HG03460 (cell line): ENCODE results near the gene FAN1.

Experiments
- ATAC-seq: cut with Tn5 transposase; IDR thresholded peaks from one replicate; pipeline ENCODE4 v1.9.1; 2021; ENCODE audit not compliant: unreplicated experiment

Gene FAN1

DNA sequence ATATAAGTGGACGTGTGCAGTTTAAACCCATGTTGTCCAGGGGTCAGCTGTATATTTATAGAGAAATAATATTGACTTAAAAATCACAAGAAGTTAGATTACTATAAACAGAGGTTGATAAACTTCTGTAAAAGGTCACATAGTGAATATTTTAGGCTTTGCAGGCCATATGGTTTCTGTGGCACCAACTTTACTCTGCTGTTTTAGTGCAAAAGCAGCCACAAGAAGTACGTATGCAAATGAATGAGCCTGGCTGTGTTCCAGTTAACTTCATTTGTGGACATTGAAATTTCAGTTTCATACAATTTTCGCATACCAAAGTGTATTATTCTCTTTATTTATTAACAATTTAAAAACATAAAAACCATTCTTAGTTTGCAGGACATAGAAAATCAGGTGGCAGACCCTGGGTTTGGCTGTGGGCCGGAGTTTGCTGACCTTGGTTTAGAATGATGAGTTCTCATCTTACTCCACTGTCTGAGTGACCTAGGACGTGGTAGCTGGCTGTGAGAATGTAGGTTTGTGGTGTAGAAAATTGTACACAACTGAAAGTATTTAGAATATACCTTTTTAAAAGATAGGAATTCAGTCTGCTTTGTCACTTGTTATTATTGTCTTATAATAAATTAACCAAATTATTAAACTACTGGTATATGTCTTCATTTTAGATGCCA lies 16.3 kb downstream of the FAN1 start:
- no peak for ATAC-seq

DNA sequence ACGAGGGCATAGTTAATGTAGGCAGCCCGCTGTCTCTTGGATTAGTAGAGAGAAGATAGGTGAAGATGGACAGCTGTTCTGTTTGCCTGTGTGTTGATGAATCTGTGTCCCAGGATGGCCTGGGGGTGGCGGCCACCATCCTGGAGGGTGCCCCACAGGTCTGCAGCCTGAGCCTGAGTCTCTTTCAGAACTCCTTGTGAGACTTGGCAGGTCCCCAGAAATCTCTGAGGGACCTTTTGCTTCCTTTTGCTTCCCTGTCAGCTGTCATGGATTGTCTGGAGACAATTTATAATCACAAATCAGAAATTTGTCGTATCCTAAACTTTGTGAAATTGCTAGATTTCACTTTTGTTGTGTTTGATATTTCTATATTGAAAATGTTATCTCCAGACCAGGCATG lies 17.4 kb downstream of the FAN1 start:
- no peak for ATAC-seq

DNA sequence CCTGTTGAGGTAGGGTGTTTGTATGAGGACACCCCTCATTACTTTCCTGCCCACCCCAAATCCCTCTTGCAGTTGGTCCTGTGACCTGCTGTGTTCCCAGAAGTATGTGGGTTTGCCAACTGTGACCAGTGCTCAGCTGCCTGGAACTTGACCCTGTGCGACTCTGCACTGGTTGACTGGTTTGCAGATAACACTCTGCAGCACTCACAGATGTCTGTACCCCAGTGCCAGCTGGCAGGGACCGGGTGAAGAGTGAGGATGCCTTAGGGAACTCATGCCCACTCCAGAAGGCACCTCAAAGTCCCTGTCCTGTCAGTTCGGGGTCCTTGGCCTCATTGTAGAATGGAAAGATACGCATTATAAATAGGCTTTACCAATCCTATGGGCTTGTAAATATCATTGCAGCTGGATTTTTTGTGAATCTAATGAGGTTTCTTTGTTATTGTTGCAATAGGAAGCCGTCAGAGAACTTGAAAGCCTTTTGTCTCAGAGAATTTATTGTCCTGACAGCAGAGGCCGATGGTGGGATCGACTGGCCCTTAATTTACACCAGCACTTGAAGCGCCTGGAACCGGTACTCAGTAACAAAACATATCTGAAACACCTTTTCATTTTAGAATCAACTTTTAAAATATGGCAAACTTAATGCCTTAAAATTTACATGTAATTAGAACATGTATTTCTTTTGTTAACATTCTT lies 18.2 kb downstream of the FAN1 start:
- no peak for ATAC-seq

DNA sequence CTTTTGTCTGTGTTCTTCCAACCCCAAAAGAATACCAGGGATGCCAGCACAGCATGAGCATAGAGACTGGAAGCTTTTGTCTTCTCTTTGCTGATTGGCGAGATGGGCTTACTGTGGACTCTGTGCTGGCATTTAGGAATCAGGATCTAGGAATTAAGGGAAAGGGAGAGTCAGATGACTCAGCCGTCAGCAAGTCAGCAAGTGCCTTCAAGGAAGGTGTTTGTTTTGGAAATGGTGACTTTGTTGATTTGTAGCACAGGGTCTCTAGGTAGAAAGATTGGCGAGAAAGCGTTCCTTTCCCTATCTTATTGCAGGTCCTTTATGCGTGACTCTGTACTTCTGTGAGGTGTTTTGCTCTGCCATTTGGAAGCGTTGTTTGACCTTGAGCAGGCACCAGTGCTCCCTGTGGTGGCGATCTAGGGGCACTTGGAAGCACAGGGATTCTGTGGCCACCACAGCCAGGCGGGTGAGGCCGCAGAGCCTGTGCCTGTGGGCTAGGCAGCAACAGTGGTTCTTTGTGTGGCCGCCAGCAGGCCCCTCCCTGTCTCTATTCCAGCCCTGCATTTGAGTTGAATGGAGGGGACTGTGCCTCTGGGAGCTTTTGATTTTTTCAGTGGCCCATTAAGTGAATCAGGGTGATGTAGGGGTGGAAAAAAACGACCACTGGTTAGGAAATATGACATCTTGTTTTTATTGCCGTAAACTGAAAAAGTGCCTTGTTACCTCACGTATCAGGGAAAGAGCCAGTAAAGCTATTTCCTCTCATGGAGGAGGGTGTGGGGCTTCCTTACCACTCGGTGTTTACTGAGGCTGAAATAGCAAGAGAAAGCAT lies 19.0 kb downstream of the FAN1 start:
- no peak for ATAC-seq

DNA sequence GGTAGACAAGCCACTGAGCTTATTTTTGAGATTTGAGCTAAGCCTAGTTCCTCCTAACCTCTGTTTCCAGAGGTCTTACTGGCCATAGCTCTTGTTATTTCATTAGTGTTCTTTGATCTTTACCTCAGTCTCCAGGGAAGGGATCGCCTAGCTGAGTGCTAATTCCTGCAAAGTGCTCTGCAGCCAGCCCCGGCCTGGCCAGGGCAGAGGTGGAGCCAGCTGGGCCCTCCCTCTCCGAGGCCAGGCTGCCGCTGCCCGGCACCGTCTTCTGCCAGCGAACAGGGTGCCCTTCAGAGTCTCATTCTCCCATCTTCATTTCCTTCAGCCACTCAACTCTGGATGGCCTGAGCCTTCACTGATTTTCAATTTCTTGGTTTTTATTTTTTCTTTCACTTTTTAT lies 19.7 kb downstream of the FAN1 start:
- ATAC-seq, result no peak

DNA sequence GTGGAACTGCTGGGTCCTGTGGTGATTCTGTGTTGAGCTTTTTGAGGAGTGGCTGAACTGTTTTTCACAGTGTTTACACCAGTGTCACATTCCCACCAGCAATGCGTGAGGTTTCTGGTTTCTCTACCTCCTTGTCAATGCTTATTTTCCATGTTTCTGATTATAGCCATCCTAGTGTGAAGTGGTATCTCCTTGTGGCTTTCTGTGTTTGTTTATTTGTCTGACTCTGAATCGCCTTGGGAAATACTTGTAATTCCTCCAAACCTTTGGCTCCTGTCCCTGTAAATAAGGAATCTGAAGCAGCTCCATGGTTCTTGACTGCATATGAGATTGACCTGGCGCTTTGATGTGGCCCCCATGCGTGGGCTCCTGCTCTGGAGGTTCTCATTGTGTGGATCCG lies 20.6 kb downstream of the FAN1 start:
- no peak for ATAC-seq

DNA sequence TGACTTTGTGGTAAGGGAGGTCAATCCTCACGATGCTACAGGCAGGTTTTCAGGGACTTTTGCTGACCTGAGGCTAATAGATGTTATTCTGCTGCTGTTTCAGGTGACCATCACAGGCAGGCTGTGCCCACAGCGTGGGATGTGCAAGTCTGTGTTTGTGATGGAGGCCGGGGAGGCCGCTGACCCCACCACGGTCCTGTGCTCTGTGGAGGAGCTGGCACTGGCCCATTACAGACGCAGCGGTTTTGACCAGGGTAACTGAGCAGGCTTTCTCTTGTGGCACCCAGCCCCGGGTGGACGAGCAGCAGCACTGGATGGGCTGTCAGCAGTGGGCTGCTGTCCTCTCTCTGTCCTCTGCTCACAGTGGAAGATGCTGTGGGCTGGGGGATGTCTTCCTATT lies 22.0 kb downstream of the FAN1 start:
- ATAC-seq, result no peak

DNA sequence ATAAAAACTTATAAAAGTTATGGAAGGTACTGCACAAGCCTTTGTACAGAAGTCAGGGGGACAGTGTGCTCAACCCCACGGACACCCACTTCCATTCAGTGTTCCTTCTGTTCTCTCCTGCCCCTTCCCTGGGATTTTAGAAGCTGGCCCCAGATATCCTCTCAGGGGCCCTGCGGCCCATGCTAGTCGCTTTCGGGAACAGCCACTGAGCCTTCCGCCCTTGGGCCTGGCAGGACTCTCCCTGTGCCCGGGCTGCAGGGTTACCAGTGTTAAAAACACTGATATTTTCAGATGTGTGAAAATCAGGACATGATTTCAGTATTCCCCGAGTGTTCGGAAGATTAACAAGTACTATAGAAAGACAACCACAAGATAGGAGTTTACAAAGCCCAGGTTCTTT lies 22.4 kb downstream of the FAN1 start:
- no peak for ATAC-seq

DNA sequence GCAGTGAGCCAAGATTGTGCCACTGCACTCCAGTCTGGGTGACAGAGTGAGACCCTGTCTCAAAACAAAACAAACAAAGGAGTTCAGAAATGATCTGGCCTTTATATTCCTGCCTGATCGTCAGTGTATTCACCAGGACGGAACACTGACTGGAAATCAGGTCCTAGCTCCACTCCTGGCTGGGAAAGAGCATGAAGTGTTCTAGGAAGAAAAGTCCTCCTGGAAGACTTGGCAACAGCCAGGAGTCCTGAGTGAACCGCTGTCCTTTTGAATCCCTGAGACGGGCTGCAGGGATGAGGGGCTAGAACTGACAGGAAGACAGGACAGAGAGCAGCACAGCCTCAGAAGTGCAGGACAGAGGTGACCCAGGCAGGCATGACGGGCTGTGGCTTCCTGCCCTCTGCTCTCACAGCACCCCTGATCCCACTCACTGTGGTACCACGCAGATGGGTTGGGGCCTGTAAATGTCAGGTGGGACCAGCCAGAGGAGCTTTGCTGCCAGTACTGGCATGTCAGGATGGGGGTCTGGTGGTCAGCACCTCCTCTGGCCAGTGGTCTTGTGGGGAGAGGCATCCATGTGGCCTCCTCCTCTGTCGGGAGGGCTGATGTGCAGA lies 23.5 kb downstream of the FAN1 start:
- ATAC-seq, result no peak

DNA sequence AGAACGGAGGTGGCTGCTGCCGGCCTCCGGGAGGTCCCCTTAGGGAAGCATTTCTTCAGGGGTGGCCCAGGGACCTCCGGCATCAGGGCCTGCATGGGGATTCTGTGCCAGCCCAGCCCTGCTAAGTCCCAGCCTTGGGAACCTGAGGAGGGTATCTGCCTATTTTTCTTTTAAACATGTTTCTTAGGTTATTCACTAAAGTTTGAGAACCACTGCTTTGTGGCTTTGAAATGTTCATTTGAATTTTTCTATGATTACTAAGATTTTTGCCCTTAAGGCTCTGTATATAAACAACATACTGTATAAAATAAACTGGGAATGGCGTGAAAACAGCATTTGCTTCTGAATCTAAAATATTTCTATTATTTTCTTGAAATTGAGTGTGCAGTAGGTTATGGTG lies 24.4 kb downstream of the FAN1 start:
- ATAC-seq, result no peak

DNA sequence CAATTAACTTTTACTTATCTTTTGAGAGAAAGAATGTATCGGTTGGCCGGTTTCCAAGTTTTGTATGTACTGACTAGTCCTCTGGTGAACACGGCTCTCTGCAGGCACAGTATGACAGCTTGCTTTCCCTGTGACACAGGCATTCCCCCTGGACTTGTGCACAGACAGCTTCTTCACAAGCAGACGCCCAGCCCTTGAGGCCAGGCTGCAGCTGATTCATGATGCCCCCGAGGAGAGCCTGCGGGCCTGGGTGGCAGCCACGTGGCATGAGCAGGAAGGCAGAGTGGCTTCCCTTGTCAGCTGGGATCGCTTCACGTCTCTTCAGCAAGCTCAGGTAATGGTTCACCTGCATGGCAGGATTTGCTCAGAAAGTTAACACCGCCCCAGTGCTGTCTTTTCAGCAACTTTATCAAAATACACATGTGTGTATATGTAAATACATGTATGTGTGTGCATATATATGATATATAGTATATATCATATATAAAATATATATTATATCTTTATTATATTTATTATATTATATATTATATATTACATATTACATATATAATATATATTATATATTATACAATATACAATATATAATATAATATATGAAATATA lies 25.5 kb downstream of the FAN1 start:
- ATAC-seq, result no peak

DNA sequence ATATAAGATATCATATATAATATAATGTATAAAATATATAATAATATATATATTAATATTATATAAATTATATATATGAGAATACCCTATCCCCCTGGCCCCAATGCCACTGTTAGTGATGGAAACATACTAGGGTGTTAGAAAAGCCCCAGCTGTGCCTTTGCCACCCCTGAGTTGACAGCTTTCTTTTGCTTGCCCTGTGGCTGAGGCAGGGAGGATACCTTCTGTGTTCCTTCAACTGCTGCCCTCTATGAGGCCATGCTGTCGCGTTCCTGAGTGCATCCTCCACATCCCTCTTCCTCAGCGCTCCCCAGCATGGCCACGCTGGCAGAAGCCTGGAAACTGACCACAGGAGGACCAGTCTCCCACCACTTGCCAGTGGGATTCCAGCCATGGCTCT lies 26.3 kb downstream of the FAN1 start:
- ATAC-seq, result no peak

DNA sequence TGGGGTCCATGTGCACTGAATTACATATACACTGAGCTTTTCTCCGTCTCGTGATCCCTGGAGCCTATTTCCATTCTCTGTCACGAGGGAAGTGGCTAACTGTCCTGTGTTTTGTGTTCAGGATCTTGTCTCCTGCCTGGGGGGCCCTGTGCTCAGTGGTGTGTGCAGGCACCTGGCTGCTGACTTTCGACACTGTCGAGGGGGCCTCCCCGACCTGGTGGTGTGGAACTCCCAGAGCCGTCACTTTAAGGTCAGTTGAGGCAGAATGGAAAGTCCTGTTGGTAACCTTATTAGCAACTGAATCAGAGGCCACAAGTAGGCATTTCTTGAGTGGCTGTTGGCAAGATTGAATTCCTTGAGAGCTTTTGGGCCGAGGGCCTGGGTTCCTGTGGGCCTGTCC lies 26.7 kb downstream of the FAN1 start:
- ATAC-seq, result no peak

DNA sequence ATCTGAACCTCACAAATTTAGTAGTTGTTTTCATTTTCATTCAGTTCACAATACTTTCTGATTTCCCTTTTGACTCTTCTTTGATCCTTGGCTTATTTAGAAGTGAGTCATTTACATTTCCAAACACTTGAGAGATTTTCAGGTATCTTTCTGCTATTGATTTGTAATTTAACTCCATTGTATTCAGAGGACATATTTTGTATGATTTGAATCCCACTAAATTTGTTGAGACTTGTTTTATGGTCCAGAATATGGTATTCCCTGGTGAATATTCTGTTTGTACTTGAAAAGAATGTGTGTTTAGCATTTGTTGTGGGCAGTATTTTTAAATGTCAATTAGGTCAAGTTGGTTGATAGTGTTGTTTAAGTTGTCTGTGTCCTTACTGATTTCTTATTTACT lies 29.6 kb downstream of the FAN1 start:
- ATAC-seq, result no peak

DNA sequence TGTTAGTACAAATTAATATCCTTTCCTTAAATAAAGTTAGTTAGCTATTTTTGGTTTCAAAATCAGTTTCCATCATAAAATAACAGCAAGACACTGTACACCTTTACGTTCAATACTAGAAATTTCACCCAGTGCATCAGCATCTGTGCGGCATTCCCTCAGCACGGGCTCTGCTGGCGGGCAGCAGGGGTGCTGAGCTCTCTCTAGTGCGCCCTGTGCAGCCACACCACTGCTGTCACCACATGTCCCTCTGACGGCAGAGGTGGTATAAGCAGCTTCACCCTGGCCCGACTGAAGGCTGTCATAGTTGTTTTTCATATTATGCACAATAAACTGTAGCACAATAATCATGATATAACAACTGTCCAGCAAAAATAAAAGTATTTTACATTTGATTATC lies 35.4 kb downstream of the FAN1 start:
- no peak for ATAC-seq

DNA sequence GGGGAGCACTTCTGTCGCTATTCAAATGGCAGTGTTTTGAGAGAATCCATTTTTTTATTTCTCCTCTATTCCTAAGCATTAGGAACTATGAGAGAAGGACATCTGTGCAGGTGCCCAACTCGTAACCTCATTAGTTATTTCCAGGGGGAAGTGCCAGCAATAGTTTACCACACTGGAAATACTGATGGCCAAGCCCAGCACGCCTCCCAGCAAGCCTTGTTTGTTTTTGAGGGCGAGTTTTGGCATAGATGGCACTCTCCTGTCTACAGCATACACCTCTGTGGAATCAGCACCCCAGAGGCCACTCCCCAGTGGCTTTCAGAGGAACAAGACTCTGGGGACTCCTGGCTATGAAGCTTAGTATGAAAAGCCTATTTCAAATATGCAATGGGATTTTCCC lies 36.6 kb downstream of the FAN1 start:
- no peak for ATAC-seq

DNA sequence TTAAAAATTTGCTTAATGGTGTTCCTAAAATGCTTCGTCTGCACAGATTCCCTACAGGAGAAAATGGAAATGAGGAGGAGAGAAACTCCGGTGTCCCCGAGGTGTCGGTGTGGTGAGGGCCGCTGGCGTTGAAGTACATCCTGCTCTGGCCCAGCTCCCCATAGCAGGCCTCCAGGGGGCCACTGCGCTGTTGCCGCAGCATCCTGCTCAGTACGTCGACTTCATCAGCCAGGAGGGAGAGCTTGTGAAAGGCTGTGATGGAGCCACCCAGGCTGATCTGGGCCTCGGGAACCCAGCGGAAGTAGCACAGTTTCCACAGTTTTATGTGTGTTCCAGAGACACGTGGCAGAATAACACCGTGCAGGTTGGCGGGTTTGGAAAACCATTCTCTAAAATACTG lies 37.8 kb downstream of the FAN1 start:
- no peak for ATAC-seq

DNA sequence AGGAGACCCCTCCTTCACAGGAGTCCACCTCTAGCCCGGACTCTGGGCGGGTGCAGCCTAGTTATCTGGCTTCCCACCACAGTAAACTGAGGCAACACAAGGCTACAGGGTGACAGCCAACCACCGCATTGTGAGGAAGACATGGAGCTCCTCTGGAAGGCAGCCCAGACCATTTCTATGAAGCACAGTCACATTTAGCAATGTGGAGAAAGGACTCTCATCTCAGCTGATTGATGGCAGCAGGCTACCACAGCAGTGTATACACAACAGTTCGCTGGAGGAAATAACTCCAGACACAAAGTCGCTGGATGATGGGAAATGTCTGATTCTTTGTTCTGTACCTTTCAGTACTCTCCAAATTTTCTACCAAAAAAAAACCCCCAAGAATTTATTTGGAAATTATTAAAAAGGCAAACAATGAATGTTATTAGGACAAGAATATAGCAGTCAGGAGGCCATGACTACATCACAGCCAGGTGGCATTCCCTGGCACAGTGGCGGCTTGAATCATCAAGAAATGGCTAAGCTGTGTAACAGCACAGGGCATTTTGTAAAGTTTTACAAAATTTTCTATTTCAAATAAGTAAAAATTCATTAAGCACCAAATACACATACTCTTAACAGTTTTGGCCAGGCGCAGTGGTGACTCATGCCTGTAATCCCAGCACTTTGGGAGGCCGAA lies 40.1 kb downstream of the FAN1 start:
- no peak for ATAC-seq

DNA sequence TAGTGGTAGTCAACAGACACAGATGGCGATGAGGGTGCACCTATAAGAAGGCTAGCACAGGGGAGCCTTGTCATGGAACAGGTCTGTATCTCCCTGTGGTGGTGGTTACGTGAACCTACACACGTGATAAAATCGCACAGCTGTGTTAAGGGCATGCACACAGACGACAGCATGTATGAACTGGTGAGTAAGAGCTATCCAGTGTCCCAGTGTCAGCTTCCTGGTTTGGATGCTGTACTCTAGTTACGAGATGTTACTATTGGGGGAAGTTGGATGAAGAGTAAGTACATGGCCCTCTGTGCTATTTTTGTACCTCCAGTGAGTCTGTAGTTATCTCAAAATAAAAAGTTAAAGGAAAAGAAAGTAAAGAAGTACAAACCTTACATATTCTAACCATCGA lies 49.5 kb downstream of the FAN1 start:
- no peak for ATAC-seq

DNA sequence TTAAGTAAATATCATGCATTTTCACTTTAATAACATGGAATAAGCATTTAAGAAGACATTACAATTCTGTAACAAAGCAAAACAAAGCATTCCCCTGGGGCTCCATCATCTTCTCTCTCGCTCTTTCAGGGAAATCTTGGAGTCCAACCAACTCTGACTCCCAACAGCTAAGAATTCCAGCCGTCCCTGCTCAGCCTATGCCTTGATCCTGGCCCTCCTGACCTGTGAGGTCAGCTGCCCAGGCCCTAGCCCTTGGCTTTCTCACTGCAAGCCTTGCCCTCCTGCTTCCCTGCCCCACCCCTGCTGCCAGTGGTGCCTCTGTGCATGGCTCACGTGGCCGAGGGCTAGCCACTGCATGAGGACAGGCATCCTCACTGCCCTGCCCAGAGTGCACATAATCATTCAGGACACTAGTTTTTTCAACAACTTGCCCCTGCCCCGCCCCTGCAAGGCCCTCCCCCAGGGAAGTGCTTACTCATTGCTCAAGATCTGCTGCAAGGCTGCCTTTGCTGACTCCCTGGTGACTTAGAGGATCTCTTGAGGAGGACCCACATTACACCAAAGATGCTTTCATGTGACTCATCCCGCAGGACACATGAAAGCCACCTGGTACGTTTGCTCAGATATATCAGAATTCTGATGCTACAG lies 50.1 kb downstream of the FAN1 start:
- ATAC-seq, result no peak
